IMR-90 (cell line): ENCODE data around the gene PSPN.

Source experiments
- BHLHE40 ChIP-seq: fragments of 150-350 bp; IDR thresholded peaks from 2 replicates; pipeline ENCODE4 v1.6.1; 2016; ENCODE audit warnings: mild to moderate bottlenecking, low read depth, low read length
- CEBPB ChIP-seq: IDR thresholded peaks from 2 replicates; pipeline ENCODE4 v1.6.1; 2012; ENCODE audit warnings: low read depth, low read length, improper control_type of control experiment
- CTCF ChIP-seq: conservative IDR thresholded peaks from 2 replicates; pipeline ENCODE4 v1.5.1; 2012; ENCODE audit warnings: mild to moderate bottlenecking, low read depth, low read length, improper control_type of control experiment
- FOS ChIP-seq: fragments of 150-350 bp; IDR thresholded peaks from 2 replicates; pipeline ENCODE4 v1.6.1; 2016; ENCODE audit warnings: low read depth, low read length
- MAFK ChIP-seq: IDR thresholded peaks from 2 replicates; pipeline ENCODE4 v1.6.1; 2012; ENCODE audit warnings: low read depth, low read length, improper control_type of control experiment
- MAZ ChIP-seq: IDR thresholded peaks from 2 replicates; pipeline ENCODE4 v1.6.1; 2012; ENCODE audit warnings: low read depth, mild to moderate bottlenecking, low read length, improper control_type of control experiment, moderate library complexity, borderline replicate concordance
- NFE2L2 ChIP-seq: fragments of 150-350 bp; IDR thresholded peaks from 2 replicates; pipeline ENCODE4 v1.6.1; 2016; ENCODE audit warnings: low read depth, mild to moderate bottlenecking, low read length
- POLR2A ChIP-seq: IDR thresholded peaks from 2 replicates; pipeline ENCODE4 v1.6.1; 2012; ENCODE audit warnings: mild to moderate bottlenecking, low read depth, low read length
- RAD21 ChIP-seq: IDR thresholded peaks from 2 replicates; pipeline ENCODE4 v1.6.1; 2012; ENCODE audit warnings: low read length, improper control_type of control experiment
- RCOR1 ChIP-seq: IDR thresholded peaks from 2 replicates; pipeline ENCODE4 v1.6.1; 2012; ENCODE audit warnings: mild to moderate bottlenecking, low read length, improper control_type of control experiment; ENCODE audit not compliant: insufficient replicate concordance
- RFX5 ChIP-seq: IDR thresholded peaks from 2 replicates; pipeline ENCODE4 v1.8.0; 2012; ENCODE audit warnings: low read depth, mild to moderate bottlenecking, low read length, moderate library complexity

- TF ChIP-seq CTCF: no peak
- no peak for TF ChIP-seq POLR2A
- TF ChIP-seq NFE2L2: no peak
- no peak for TF ChIP-seq RAD21
- no peak for TF ChIP-seq CEBPB
- no peak for TF ChIP-seq BHLHE40
- no peak for TF ChIP-seq FOS
- peak; percentile 71 for TF ChIP-seq MAZ
- no peak for TF ChIP-seq RCOR1
- no peak for TF ChIP-seq RFX5
- no peak for TF ChIP-seq MAFK
Measured at GRCh38 chr19:6373096-6373812, 2.5 kb downstream of the PSPN start.
